Renal cortical epithelial cell (primary cell): ENCODE data around the gene GAGE13. TPM values are rescaled to one million over a fixed set of nuclear protein-coding genes. Genes with fewer than 3 reads are reported as not detected.
"Not testable (repeated sequence)": the region's sequence is repeated elsewhere in the genome, so short reads cannot be mapped to it uniquely, and the experiment has no call there.

Source experiments
- DNase-seq: peaks from one replicate; pipeline ENCODE4 v3.0.0-alpha.2; 2011; ENCODE audit warnings: low read depth
- total RNA-seq: library from RNA; depleted of rRNA; stranded (reverse); fragments of >200 nt; gene quantifications from 2 replicates; pipeline ENCODE4 v1.2.3, GENCODE V29; 2014

Gene GAGE13
- total RNA-seq, 1 donor from 2014 or later = not detected

GRCh38 chrX:49331841-49332240, 459 bp downstream of the GAGE13 start:
- not testable (repeated sequence) for DNase-seq

GRCh38 chrX:49341449-49341848, 10.1 kb downstream of the GAGE13 start:
- not testable (repeated sequence) for DNase-seq

GRCh38 chrX:49344496-49345175, 13.3 kb downstream of the GAGE13 start:
- DNase-seq = not testable (repeated sequence)

- DNase-seq = not testable (repeated sequence)
Observed at GRCh38 chrX:49345402-49345801, 14.0 kb downstream of the GAGE13 start.

GRCh38 chrX:49346150-49346549, 14.8 kb downstream of the GAGE13 start:
- DNase-seq = not testable (repeated sequence)

Other genes starting within 250 kb of the GAGE13 start
- 21.5 and 26.2 TPM in 2 replicates for gene GPKOW, start 207.8 kb upstream of the GAGE13 start, total RNA-seq
- gene MAGIX, start 168.8 kb upstream of the GAGE13 start, total RNA-seq = 5.3 and 8.5 TPM in 2 replicates
- gene PLP2, start 159.7 kb upstream of the GAGE13 start, total RNA-seq = 10.4 and 13.4 TPM in 2 replicates
- 6.9 and 14.2 TPM in 2 replicates for gene PRICKLE3, start 145.2 kb upstream of the GAGE13 start, total RNA-seq
- gene SYP, start 131.4 kb upstream of the GAGE13 start, total RNA-seq = 0.10 and 0.52 TPM in 2 replicates
- 0.05 TPM in 1 of 2 replicates, not detected in the other for gene CACNA1F, start 98.2 kb upstream of the GAGE13 start, total RNA-seq
- 12.6 and 14.2 TPM in 2 replicates for gene CCDC22, start 96.1 kb upstream of the GAGE13 start, total RNA-seq
- gene FOXP3, start 66.9 kb upstream of the GAGE13 start, total RNA-seq = 0.05 TPM in 1 of 2 replicates, not detected in the other
- 1.6 and 12.4 TPM in 2 replicates for gene PPP1R3F, start 61.8 kb upstream of the GAGE13 start, total RNA-seq
- not detected in 2 replicates for gene GAGE10, start 27.9 kb upstream of the GAGE13 start, total RNA-seq
- not detected in 2 replicates for gene GAGE12J, start 9.5 kb upstream of the GAGE13 start, total RNA-seq
- gene GAGE12C, start 200.6 kb downstream of the GAGE13 start, total RNA-seq = not detected in 2 replicates
- gene GAGE12D, start 210.2 kb downstream of the GAGE13 start, total RNA-seq = not detected in 2 replicates
- not detected in 2 replicates for gene GAGE12E, start 219.7 kb downstream of the GAGE13 start, total RNA-seq
- not detected in 2 replicates for gene GAGE12F, start 229.3 kb downstream of the GAGE13 start, total RNA-seq
- gene GAGE12G, start 238.8 kb downstream of the GAGE13 start, total RNA-seq = not detected in 2 replicates
- gene GAGE12H, start 248.4 kb downstream of the GAGE13 start, total RNA-seq = not detected in 2 replicates